Fibroblast of villous mesenchyme (primary cell): ENCODE measurements around the gene NKX6-2. TPM values are rescaled to one million over a fixed set of nuclear protein-coding genes. Genes with fewer than 3 reads are reported as not detected.
A peak's percentile ranks its signal among the peaks of the same experiment; 100 is the strongest.

ENCODE experiments used
- DNase-seq: peaks from one replicate; pipeline ENCODE4 v3.0.0-alpha.2; 2010; ENCODE audit warnings: low read depth
- H3K4me3 ChIP-seq: 2 replicates; pipeline ENCODE4 v1.5.1; 2011; ENCODE audit warnings: low read depth, mild to moderate bottlenecking, low read length
- CTCF ChIP-seq: IDR thresholded peaks from 2 replicates; pipeline ENCODE4 v1.5.1; 2012; ENCODE audit warnings: low read depth, mild to moderate bottlenecking, low read length; ENCODE audit not compliant: insufficient read depth
- total RNA-seq: library from RNA; depleted of rRNA; stranded (reverse); fragments of >200 nt; gene quantifications from 2 replicates; pipeline ENCODE4 v1.2.3, GENCODE V29; 2012

Gene NKX6-2
- total RNA-seq, 1 donor: not detected

DNA sequence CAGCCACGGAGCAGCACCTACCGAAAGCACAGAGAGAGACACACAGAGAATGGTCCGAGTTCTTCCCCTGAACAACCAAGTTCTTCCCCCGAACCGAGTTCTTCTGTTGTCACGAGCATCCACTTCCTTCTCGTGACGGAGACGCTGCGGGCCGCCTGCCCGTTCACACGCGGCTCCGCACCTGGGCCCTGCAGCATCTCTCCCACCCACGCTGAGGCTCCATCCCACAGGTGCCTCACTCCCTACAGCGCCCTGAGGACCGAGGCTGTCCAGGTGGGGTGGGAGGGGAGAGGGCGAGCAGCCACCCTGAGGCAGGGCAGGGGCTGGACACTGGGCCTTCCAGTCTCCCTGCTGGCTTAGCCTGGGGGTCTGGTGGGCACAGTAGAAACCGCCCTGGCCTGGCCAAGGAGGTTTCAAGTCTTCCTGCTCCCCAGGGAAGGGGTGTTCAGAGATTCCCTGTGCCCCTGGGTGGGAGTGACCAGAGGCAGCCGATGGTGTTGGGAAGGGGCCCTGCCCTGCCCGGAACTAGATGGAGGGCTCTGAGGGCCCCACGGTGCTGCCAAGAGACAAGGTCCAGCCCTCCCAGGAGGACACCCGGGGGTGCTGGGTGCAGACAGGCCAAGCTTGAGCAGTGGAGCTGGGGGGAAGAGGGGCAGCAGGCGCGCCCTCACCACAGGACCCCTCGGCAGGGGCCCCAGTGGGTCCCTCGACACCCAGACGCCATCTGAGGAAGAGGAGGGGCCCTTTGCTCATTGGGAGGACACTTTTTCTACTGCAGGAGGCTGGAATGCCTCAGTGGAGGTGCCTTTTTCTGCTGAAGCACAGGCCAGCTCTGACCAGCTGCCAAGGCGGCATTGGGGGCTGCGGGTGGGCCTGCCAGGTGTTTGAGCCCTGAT, 5.2 kb upstream of the NKX6-2 start:
- DNase-seq: no peak
- no peak for TF ChIP-seq CTCF
- no peak overlapping the region for H3K4me3 ChIP-seq

DNA sequence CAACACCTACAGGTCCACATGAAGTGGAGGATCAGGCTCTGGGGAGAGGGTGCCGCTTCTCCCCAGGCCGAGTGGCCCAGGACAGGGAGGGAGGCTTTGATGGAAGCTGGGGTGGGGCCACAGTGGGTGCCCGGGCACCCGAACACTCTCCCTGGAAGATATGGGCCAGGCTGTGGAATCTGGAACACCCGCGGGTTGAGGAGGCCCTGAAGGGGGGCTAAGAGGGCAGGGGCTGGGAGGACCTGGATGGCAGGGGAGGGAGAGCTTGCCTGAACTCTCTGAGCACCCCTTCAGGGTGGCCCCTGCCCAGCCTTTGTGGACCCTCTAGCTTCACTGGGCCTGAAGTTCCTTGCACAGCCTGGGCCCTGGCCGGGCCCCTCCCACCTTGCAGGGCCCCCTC, 4.5 kb upstream of the NKX6-2 start:
- H3K4me3 ChIP-seq: no peak overlapping the region
- no peak for TF ChIP-seq CTCF
- DNase-seq: no peak

GRCh38 chr10:132789659-132790148, 3.8 kb upstream of the NKX6-2 start:
- no peak for DNase-seq
- no peak overlapping the region for H3K4me3 ChIP-seq
- TF ChIP-seq CTCF: no peak

DNA sequence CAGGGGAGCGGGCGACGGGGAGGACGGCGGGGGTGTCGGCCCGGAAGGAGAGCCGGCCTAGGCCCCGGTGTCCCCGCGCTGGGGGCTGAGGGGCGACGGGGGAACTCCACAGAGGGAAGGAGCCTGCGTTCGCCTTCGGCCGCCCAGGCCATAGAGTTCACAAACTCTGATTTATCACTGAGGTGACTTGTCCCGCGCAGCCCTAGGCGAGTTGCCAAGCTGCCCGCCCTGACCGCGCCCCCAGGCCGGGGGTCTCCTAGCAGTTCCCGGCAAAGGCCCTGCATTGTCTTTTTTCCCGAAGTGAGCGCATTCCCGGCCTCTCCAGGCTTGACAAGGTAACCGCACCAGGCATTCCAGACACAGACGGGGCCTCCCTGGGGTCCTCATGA, 2.9 kb upstream of the NKX6-2 start:
- no peak for DNase-seq
- no peak for TF ChIP-seq CTCF
- no peak overlapping the region for H3K4me3 ChIP-seq

DNA sequence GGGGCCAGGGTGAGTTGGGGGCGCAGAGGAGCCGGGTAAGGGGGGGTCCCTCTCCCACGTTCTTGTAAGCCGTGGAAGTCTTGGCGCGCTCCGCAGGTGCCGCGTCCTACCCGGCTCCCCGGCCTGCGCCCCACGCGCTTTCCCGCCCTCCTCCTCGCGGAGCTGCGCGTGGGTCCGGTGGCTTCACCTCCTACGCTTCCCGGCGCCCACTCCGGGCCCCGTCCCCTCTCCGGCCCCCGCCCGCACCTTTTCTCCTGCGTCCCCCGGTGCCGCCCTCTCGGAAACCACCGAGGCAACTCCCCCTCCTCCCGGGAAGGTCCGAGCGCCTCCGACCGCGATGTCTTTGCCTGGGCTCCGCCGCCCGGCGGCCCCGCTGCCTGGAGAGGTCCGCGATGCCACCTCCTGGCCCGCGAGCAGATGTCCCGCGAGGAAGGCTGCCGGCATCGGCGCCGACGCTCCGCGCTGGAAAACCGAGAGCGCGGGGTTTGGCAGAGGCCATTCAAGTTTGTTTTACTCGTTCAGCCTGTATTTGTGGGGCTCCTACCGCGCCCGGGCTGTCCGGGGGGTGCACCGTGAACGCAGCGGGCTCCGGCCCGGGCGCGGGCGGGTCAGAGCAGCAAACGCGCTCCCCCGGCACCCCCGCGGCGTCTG, 2.4 kb upstream of the NKX6-2 start:
- peak; percentile 16 for TF ChIP-seq CTCF
- peak; percentile 10 for DNase-seq
- no peak overlapping the region for H3K4me3 ChIP-seq

- no peak overlapping the region for H3K4me3 ChIP-seq
- TF ChIP-seq CTCF: no peak
- peak; percentile 6 for DNase-seq
Measured at GRCh38 chr10:132787495-132788179, 1.7 kb upstream of the NKX6-2 start.
